SU-DHL-6 (cell line): ENCODE results near the gene HES7.
"Not testable (repeated sequence)": the region's sequence is repeated elsewhere in the genome, so short reads cannot be mapped to it uniquely, and the experiment has no call there.

Experiments
- H2AFZ ChIP-seq: fragments of 200-600 bp; sonication (generic); 2 replicates; pipeline ENCODE4 v1.6.1; 2014; ENCODE audit warnings: low read depth, mild to moderate bottlenecking, moderate library complexity, mixed read lengths, antibody characterized with exemption, low read length; ENCODE audit not compliant: severe bottlenecking
- H3F3A ChIP-seq: fragments of 200-600 bp; shearing (Covaris generic); 2 replicates; pipeline ENCODE4 v1.6.0; 2016; ENCODE audit warnings: antibody characterized with exemption, mild to moderate bottlenecking; ENCODE audit not compliant: insufficient read depth
- H3K27ac ChIP-seq: fragments of 200-600 bp; sonication (generic); 2 replicates; pipeline ENCODE4 v1.5.1; 2016; ENCODE audit warnings: low read depth, mild to moderate bottlenecking, low read length, moderate library complexity, mixed read lengths
- H3K27me3 ChIP-seq: fragments of 200-600 bp; sonication (generic), shearing (Covaris generic); 2 replicates; pipeline ENCODE4 v1.6.0; 2014; ENCODE audit warnings: mild to moderate bottlenecking, low read length
- H3K36me3 ChIP-seq: fragments of 200-600 bp; sonication (generic); 2 replicates; pipeline ENCODE4 v1.6.1; 2014; ENCODE audit warnings: mild to moderate bottlenecking, low read length, mixed read lengths
- H3K4me2 ChIP-seq: fragments of 300-600, 200-600 bp; shearing (Covaris generic), sonication (generic); 2 replicates; pipeline ENCODE4 v1.6.0; 2014; ENCODE audit warnings: low read length, low read depth, mild to moderate bottlenecking; ENCODE audit not compliant: poor library complexity, severe bottlenecking
- H3K4me3 ChIP-seq: fragments of 200-600 bp; sonication (generic); 2 replicates; pipeline ENCODE4 v1.5.1; 2014; ENCODE audit warnings: antibody characterized with exemption, low read length, mild to moderate bottlenecking, mixed read lengths; ENCODE audit not compliant: insufficient read depth, poor library complexity, severe bottlenecking
- H3K79me2 ChIP-seq: fragments of 200-600 bp; sonication (generic); 2 replicates; pipeline ENCODE4 v1.6.1; 2014; ENCODE audit warnings: mild to moderate bottlenecking, low read length, moderate library complexity; ENCODE audit not compliant: insufficient read depth
- H3K9ac ChIP-seq: fragments of 200-600 bp; sonication (generic); 2 replicates; pipeline ENCODE4 v1.7.0; 2014; ENCODE audit warnings: mild to moderate bottlenecking, low read length
- H3K9me2 ChIP-seq: fragments of 200-600 bp; sonication (generic); replicated peaks from 2 replicates; pipeline ENCODE4 v1.6.1; 2014; ENCODE audit warnings: low read length; ENCODE audit not compliant: insufficient read depth
- H3K9me3 ChIP-seq: fragments of 200-600 bp; sonication (generic); 2 replicates; pipeline ENCODE4 v1.6.1; 2014; ENCODE audit warnings: low read length, mixed read lengths; ENCODE audit not compliant: insufficient read depth
- H4K20me1 ChIP-seq: fragments of 200-600 bp; sonication (generic); 2 replicates; pipeline ENCODE4 v1.6.1; 2014; ENCODE audit warnings: low read depth, mild to moderate bottlenecking, antibody characterized with exemption, low read length, moderate library complexity, mixed read lengths
- CTCF ChIP-seq: fragments of 200-600 bp; sonication (generic); IDR thresholded peaks from one replicate; pipeline ENCODE4 v1.5.1; 2017; ENCODE audit warnings: antibody characterized with exemption, mild to moderate bottlenecking, low read length, moderate library complexity; ENCODE audit not compliant: insufficient read depth, poor library complexity, severe bottlenecking
- EZH2phosphoT487 ChIP-seq: fragments of 200-600 bp; sonication (generic), shearing (Covaris generic); conservative IDR thresholded peaks from 2 replicates; pipeline ENCODE4 v1.6.1; 2018; ENCODE audit warnings: mild to moderate bottlenecking, antibody characterized with exemption, low read length, moderate library complexity, mixed read lengths

Gene HES7

GRCh38 chr17:8123695-8124349 is at the start of gene HES7:
TSS of gene HES7 (minus strand) at chr17:8124106. CDS start at chr17:8124084, 22 bp downstream.
- TF ChIP-seq CTCF (no peak), EZH2phosphoT487 (no peak)
- Histone ChIP-seq H3K27me3 (no peaks in the 10 kb centered on the region), H3F3A (peaks cover 26% of the 10 kb centered on the region), H3K27ac (no peak within 1 kb of the TSS), H4K20me1 (no peaks in the 10 kb centered on the region), H2AFZ (no peak within 1 kb of the TSS), H3K4me3 (peak within 1 kb of the TSS; percentile 59), H3K36me3 (no peaks in the 10 kb centered on the region), H3K79me2 (no peaks in the 10 kb centered on the region), H3K9ac (peak within 1 kb of the TSS; percentile 2; the same call in 1 of the 2 replicates), H3K9me3 (no peaks in the 10 kb centered on the region), H3K4me2 (peak within 1 kb of the TSS; percentile 98), H3K9me2 (no peaks in the 10 kb centered on the region)

- H3K4me2 ChIP-seq = peak overlapping the region; percentile 86
- no peaks in the 10 kb centered on the region for H3K36me3 ChIP-seq
- no peaks in the 10 kb centered on the region for H4K20me1 ChIP-seq
- H3K4me3 ChIP-seq = peak overlapping the region; percentile 57
- no peak for TF ChIP-seq CTCF
- TF ChIP-seq EZH2phosphoT487 = no peak
- peak overlapping the region; percentile 58 for H3K9ac ChIP-seq
- peaks cover 28% of the 10 kb centered on the region for H3F3A ChIP-seq
- H3K9me2 ChIP-seq = no peaks in the 10 kb centered on the region
- H2AFZ ChIP-seq = peak overlapping the region; percentile 73
- peak overlapping the region; percentile 92 for H3K27ac ChIP-seq
- no peaks in the 10 kb centered on the region; the same call in 1 of the 2 replicates for H3K79me2 ChIP-seq
- no peaks in the 10 kb centered on the region for H3K27me3 ChIP-seq
- H3K9me3 ChIP-seq = no peaks in the 10 kb centered on the region
Observed at GRCh38 chr17:8173056-8173870, 49.4 kb upstream of the HES7 start.

- H3K9ac ChIP-seq, H3K79me2 ChIP-seq, H3K27ac ChIP-seq, H3K36me3 ChIP-seq, H3K4me3 ChIP-seq, H3K27me3 ChIP-seq, H2AFZ ChIP-seq, H3K9me3 ChIP-seq, H4K20me1 ChIP-seq, H3K4me2 ChIP-seq, H3K9me2 ChIP-seq: not testable (repeated sequence)
- H3F3A ChIP-seq = peaks cover 30% of the 10 kb centered on the region
Observed at GRCh38 chr17:8170186-8170585, 46.3 kb upstream of the HES7 start.

GRCh38 chr17:8167526-8167925 is 43.6 kb upstream of the HES7 start:
- Histone ChIP-seq H3K4me3 (no peak overlapping the region), H3K9me2 (no peaks in the 10 kb centered on the region), H3K9me3 (no peaks in the 10 kb centered on the region), H3K79me2 (peaks cover 2% of the 10 kb centered on the region), H3K27ac (no peak overlapping the region), H3K4me2 (no peak overlapping the region), H3K27me3 (no peaks in the 10 kb centered on the region), H3F3A (peaks cover 17% of the 10 kb centered on the region), H3K9ac (no peak overlapping the region), H4K20me1 (no peaks in the 10 kb centered on the region), H3K36me3 (no peaks in the 10 kb centered on the region), H2AFZ (no peak overlapping the region)
- TF ChIP-seq EZH2phosphoT487 (no peak), CTCF (no peak)
